Activated gamma-delta T cell (primary cell): ENCODE measurements around the gene TMEM145.
A peak's percentile ranks its signal among the peaks of the same experiment; 100 is the strongest.

Experiments
- DNase-seq: peaks from one replicate; lab custom pipeline; 2025; lab: John Stamatoyannopoulos, UW

TMEM145 gene

DNA sequence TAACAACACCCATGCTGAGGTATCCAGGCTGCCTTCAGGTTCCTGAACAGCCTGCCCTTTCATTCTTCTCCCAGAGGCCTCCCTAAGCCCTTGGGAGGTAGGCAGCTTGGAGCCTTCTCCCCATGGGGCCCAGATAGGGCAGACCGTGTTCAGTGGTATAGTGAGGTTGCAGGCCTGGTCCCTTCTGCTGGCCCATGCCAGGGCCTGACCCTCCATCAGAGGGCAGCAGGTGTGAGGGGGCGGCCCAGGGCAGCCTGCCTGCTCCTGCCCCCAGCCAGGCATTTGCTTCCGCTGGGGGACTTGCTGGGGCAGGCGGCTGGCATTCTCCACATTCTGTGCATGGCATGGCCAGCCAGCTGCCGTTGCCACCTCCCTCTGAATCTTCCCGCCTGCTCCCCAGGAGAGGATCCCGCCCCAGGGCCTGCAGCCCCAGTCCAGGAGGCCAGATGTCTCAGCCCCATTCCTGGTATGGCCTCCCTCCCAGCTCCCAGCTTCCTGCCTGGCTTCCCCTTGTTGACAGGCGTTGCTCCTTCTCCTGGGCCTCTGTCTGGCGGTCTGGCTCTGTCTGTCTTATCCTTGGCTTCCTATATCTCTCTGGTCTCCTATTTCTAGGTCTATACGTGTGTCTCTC is 35.2 kb upstream of the TMEM145 start:
- no peak for DNase-seq

GRCh38 chr19:42278452-42279154 is 34.5 kb upstream of the TMEM145 start:
- DNase-seq: no peak

DNA sequence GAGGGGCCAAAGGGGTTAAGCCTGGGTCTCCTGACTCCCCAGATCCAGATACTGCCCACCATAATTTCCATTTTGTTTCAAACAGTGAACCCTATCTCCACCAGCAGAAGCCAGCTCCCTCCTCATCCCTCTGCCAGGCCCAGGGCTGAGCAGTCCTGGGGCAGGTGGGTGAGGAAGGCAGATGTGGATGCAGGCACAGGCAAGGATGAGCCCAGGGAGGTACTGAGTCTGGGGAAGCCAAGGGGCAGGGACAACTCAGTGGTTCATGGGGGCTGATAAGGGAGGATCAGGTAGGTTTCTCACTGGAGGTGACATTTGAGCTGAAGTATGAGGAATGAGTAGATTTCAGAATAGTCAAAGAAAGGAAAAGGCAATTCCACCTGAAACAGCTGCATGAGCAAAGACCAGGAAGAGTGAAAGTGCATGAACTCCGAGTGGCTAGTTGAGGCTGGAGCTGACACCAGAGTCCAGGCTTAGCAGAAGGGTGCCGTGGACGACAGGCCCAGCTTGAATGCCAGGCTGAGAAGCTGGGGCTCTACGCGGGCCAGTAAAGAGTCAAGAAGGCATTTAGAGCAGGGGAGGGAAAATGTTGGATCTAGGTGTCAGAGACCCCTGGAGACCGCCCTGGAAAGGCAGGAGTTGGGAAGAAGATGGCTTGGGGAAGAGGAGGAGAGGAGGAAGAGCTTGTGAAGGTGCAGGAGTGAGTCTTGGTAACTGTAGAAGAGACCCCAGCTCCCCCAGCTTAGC is 33.8 kb upstream of the TMEM145 start:
- DNase-seq: no peak

DNA sequence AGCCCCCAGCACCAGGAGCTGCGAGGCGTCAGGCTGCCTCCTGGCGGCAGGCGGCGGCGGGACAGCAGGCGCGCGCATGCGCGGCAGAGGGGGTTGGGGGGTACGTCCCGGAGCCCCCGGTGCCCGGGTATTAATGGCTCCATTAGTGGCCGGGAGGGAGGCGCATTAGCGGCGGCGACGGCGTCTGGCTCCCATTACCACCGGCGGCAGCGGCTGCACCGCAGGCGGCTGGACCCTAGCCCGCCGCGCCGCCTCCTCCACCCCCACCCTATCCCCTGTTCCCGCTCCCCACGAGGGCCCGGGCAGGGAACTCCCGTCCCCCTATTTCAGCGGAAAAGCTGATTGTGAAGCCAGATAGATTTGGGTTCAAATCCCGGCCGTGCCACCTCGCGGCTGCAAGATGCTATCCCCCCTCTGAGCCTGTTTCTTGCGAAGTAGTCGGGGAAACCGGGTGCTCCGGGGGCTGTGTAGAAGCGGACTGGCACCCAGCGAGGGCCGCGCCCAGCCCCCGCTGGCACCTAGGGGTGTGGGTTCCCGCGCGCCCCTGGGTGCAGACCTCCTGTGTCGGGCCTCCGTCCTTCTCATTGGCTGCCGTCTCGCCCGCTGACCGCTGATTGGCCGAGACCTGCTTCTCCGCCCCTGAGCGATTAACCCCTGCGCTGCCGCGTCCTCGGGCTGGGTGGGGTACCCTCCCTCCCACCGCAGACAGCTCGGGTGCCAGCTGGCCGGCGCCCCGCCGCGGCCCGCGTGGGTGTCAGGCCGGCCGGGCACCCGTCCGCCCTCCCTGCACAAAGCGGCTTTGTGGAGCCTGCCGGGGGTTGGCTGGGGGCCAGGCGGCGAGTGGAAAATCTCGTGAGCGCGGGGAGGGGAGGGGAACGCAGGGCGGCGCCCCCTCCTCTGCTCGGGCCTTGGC is 33.0 kb upstream of the TMEM145 start:
- peak; percentile 85 for DNase-seq

- DNase-seq: no peak
Measured at GRCh38 chr19:42280815-42281145, 32.3 kb upstream of the TMEM145 start.

- peak; percentile 38 for DNase-seq
Measured at GRCh38 chr19:42281146-42281826, 31.8 kb upstream of the TMEM145 start.

DNA sequence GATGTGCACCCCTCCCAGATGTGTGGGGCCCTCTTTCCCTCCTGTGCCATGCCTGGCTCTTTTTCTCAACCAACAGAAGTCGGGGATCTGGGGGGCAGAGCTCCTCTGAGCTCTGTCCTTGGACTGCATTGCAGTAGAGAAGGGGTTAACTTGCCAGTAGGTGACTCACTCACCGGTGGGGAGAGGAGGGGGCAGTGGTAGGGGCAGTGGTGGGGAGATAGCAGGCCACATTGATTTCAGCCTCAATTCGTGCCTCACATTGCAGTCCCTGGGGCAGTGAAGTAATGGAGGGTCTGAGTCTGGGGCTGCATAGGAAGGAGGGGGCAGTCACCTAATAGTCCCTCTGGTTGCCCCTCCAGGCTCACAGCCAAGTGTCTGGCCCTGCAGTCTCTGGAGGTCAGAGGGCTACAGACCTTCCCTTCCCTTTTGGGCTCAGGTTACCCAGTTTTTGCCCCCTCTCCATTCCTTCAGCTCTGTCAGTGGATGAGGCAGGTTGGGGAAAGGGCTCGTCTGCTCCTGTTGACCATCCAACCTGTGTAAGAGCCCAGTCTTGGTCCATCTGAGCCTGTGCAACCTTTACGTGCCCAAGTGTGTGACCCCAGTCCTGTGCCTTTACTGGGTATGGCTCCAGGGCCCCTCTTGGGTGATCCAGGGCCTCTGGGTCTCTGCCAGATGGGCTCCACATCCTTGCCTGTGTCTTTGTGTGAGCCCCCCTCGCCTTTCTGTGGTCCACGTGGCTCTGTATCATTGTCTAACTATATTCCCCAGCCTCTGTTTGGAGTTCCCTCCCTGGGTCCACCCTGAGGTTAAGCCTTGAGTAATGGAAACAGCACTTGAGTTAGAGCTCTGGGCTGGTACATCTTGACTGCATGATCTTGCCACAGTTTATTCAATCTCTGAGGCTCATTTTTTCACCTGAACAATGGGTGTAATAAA is 31.0 kb upstream of the TMEM145 start:
- DNase-seq: no peak

GRCh38 chr19:42282819-42283187 is 30.3 kb upstream of the TMEM145 start:
- DNase-seq: no peak

DNA sequence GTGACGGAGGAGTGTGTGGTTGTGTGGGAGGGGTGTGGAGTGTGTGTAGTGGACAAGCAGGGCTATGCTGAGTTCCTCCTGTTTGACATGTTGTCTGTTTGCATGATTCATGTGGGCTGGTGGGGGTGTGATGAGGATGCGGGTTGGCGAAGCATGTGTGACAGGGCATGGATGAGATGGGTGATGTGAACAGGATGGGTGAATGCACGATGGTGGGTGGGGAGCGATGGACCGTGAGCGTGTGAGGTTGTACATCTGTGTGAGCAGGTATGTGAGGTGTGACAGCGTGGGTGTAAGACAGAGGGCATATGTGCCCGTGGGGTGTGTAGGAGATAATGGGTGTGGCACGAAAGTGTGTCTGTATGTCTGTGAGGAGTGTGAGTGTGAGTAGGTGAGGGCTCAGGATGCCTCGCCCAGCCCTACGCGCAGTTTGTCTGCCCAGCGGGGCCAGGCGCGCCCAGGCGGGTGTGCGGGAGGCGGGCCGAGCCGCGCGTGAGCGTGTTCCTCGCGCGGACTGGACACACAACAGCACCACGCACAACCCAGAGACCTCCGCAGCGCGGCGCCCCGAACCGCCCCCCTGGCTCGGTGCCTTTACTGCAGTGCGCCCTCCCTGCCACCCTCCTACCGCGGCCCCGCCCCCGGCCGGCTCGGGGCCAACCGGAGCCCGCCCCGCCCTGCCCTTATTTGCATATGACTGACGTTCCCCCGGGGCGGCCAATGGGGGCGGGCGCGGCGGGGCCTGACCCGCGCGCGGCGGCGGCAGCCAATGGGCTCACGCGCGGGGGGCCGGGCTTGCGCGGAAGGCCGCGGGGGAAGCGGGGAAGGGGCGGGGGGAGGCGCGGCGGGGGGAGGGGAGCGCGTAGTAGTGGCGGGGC is 29.7 kb upstream of the TMEM145 start:
- DNase-seq: peak; percentile 98

- peak; percentile 80 for DNase-seq
Measured at GRCh38 chr19:42284066-42284501, 29.0 kb upstream of the TMEM145 start.

DNA sequence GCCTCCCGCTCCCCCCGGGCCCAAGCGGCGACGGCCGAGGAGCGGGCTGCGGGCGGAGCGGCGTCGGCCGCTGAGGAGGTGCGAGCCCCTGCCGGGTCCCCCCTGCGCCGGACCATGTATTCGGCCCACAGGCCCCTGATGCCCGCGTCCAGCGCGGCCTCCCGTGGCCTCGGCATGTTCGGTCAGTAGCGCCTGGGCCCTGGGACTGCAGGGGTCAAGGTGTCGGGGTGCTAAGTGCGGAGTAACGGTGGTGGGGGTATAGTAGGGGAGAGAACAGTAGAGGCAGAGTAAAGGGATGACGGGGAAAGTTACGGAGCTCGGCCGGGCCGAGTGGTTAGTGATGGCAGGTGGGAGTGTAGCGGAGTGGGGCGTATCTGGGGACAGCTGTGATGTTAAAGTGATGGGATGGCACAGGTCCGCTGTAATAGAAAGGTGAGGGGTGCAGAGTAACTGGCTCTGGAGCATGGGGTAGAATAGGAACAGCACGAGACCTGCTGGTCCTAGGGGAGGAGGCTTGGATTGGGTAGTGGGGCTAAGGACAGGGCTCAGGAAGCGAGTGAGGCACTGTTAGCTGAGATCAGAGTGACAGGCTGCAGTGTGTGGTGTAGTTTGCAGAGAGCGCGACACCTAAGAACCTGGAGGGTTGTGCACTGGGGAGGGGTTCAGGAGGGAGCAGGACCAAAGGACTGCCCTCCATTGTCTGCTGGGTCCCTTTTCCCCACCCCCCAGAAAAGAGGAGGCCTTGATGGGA is 28.3 kb upstream of the TMEM145 start:
- no peak for DNase-seq

- DNase-seq: no peak
Measured at GRCh38 chr19:42285541-42285941, 27.6 kb upstream of the TMEM145 start.

DNA sequence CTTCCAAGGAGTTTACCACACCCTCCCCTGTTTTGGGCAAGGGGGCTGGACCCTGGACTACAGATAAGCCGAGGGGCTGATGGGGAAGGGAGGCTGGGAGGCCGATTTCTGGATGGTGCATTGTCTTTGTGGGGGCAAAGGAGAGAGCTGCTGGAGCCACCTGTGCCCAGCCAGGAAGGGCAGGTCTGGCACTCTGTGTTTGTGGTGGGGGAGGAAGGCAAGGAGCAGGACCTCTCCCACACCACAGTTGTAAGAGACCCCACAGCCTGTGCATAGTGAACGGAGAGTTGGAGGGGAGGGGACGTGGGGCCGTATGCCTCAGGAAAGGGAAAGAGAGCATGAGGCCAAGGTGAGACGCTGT is 27.1 kb upstream of the TMEM145 start:
- DNase-seq: no peak

GRCh38 chr19:42286349-42287016 is 26.6 kb upstream of the TMEM145 start:
- no peak for DNase-seq

- DNase-seq: no peak
Measured at GRCh38 chr19:42287017-42287826, 25.9 kb upstream of the TMEM145 start.

DNA sequence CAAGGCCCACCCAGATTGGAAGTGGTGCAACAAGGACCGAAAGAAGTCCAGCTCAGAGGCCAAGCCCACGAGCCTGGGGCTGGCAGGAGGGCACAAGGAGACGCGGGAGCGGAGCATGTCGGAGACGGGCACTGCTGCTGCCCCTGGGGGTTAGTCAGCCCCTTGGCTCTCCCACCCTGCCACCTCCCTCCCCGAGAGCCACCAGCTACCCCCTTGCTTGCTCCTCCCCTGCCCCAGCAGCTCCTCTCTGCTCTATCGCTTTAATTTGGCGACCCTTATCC is 25.3 kb upstream of the TMEM145 start:
- no peak for DNase-seq

GRCh38 chr19:42288387-42288786 is 24.7 kb upstream of the TMEM145 start:
- no peak for DNase-seq
